Measurements from ENCODE around the gene MS4A18. TPM values are rescaled to one million over a fixed set of nuclear protein-coding genes. Genes with fewer than 3 reads are reported as not detected.
"Not testable (repeated sequence)": the region's sequence is repeated elsewhere in the genome, so short reads cannot be mapped to it uniquely, and the experiment has no call there.

The MS4A18 gene
- total RNA-seq, 1 donor from 2014 or later = not detected

GRCh38 chr11:60734279-60734678 lies 9.8 kb downstream of the MS4A18 start:
- DNase-seq (ENCODE audit: low read depth) = no peak

GRCh38 chr11:60739114-60739513 lies 14.6 kb downstream of the MS4A18 start:
- no peak for DNase-seq (ENCODE audit: low read depth)

- DNase-seq (ENCODE audit: low read depth) = no peak
Observed at GRCh38 chr11:60740573-60740972, 16.1 kb downstream of the MS4A18 start.

GRCh38 chr11:60741421-60741820 lies 16.9 kb downstream of the MS4A18 start:
- no peak for DNase-seq (ENCODE audit: low read depth)

- DNase-seq (ENCODE audit: low read depth) = no peak
Observed at GRCh38 chr11:60743058-60743457, 18.5 kb downstream of the MS4A18 start.

- DNase-seq (ENCODE audit: low read depth) = no peak
Observed at GRCh38 chr11:60744114-60744513, 19.6 kb downstream of the MS4A18 start.

- no peak for DNase-seq (ENCODE audit: low read depth)
Observed at GRCh38 chr11:60747359-60747873, 22.9 kb downstream of the MS4A18 start.

- no peak for DNase-seq (ENCODE audit: low read depth)
Observed at GRCh38 chr11:60748225-60748624, 23.7 kb downstream of the MS4A18 start.

GRCh38 chr11:60748821-60749220 lies 24.3 kb downstream of the MS4A18 start:
- no peak for DNase-seq (ENCODE audit: low read depth)

GRCh38 chr11:60750911-60751310 lies 26.4 kb downstream of the MS4A18 start:
- DNase-seq (ENCODE audit: low read depth) = no peak

GRCh38 chr11:60753309-60753708 lies 28.8 kb downstream of the MS4A18 start:
- DNase-seq (ENCODE audit: low read depth) = no peak

- DNase-seq (ENCODE audit: low read depth) = no peak
Observed at GRCh38 chr11:60754887-60755286, 30.4 kb downstream of the MS4A18 start.

GRCh38 chr11:60756307-60757032 lies 31.9 kb downstream of the MS4A18 start, which contains the start of gene MS4A15:
TSS of gene MS4A15 (plus strand) at chr11:60756867. CDS start at chr11:60763734, 6,867 bp downstream.
- DNase-seq (ENCODE audit: low read depth) = peak; percentile 71

GRCh38 chr11:60757231-60757800 lies 32.8 kb downstream of the MS4A18 start:
- no peak for DNase-seq (ENCODE audit: low read depth)

- not testable (repeated sequence) for DNase-seq (ENCODE audit: low read depth)
Observed at GRCh38 chr11:60758671-60759070, 34.2 kb downstream of the MS4A18 start.

- DNase-seq (ENCODE audit: low read depth) = not testable (repeated sequence)
Observed at GRCh38 chr11:60759438-60760225, 35.1 kb downstream of the MS4A18 start.

- DNase-seq (ENCODE audit: low read depth) = peak; percentile 62
Observed at GRCh38 chr11:60761436-60762190, 37.1 kb downstream of the MS4A18 start.

- DNase-seq (ENCODE audit: low read depth) = peak; percentile 49
Observed at GRCh38 chr11:60762851-60763691, 38.6 kb downstream of the MS4A18 start.

GRCh38 chr11:60763692-60764369 lies 39.3 kb downstream of the MS4A18 start:
- no peak for DNase-seq (ENCODE audit: low read depth)

GRCh38 chr11:60764879-60765278 lies 40.4 kb downstream of the MS4A18 start:
- DNase-seq (ENCODE audit: low read depth) = no peak
